ENCODE data around the gene SCAPER.

Gene SCAPER

GRCh38 chr15:76846782-76847181 lies 58.4 kb downstream of the SCAPER start:
- no peak for DNase-seq (ENCODE audit: low read depth in 1 of 2, low spot score in 1 of 2)
- H3K27me3 ChIP-seq (ENCODE audit: insufficient read depth, poor library complexity, severe bottlenecking): no peaks in the 10 kb centered on the region
- H3K4me3 ChIP-seq (replicated peaks; ENCODE audit: insufficient read depth, low read length): no peak overlapping the region
- TF ChIP-seq CTCF (IDR thresholded peaks at IDR 0.05; ENCODE audit: insufficient read depth, low read length): no peak
- no peak for TF ChIP-seq POLR2AphosphoS5 (IDR thresholded peaks at IDR 0.05; ENCODE audit: low read depth)
- TF ChIP-seq SPI1 (IDR thresholded peaks at IDR 0.05; ENCODE audit: borderline replicate concordance, low read depth): no peak
- no peak for TF ChIP-seq GABPA (IDR thresholded peaks at IDR 0.05; ENCODE audit: low read depth)
- no peak for TF ChIP-seq REST (IDR thresholded peaks at IDR 0.05; ENCODE audit: insufficient replicate concordance, low read depth)
- no peak overlapping the region for H3K27ac ChIP-seq (replicated peaks)

GRCh38 chr15:76844096-76844495 lies 61.0 kb downstream of the SCAPER start:
- no peak for DNase-seq (ENCODE audit: low read depth in 1 of 2, low spot score in 1 of 2)
- TF ChIP-seq POLR2AphosphoS5 (IDR thresholded peaks at IDR 0.05; ENCODE audit: low read depth) (no peak), GABPA (IDR thresholded peaks at IDR 0.05; ENCODE audit: low read depth) (no peak), CTCF (IDR thresholded peaks at IDR 0.05; ENCODE audit: insufficient read depth, low read length) (no peak)
- no peak overlapping the region for H3K4me3 ChIP-seq (replicated peaks; ENCODE audit: insufficient read depth, low read length)
- no peak overlapping the region for H3K27ac ChIP-seq (replicated peaks)
- H3K27me3 ChIP-seq (ENCODE audit: insufficient read depth, poor library complexity, severe bottlenecking): no peaks in the 10 kb centered on the region

- DNase-seq (ENCODE audit: low read depth in 1 of 2, low spot score in 1 of 2): no peak
- H3K27ac ChIP-seq (replicated peaks): no peak overlapping the region
- no peak overlapping the region for H3K4me3 ChIP-seq (replicated peaks; ENCODE audit: insufficient read depth, low read length)
- no peak for TF ChIP-seq CTCF (IDR thresholded peaks at IDR 0.05; ENCODE audit: insufficient read depth, low read length)
- TF ChIP-seq POLR2AphosphoS5 (IDR thresholded peaks at IDR 0.05; ENCODE audit: low read depth): no peak
- no peak for TF ChIP-seq REST (IDR thresholded peaks at IDR 0.05; ENCODE audit: insufficient replicate concordance, low read depth)
- no peak for TF ChIP-seq SPI1 (IDR thresholded peaks at IDR 0.05; ENCODE audit: borderline replicate concordance, low read depth)
- TF ChIP-seq GABPA (IDR thresholded peaks at IDR 0.05; ENCODE audit: low read depth): no peak
- H3K27me3 ChIP-seq (ENCODE audit: insufficient read depth, poor library complexity, severe bottlenecking): no peaks in the 10 kb centered on the region
Measured at GRCh38 chr15:76843269-76843668, 61.9 kb downstream of the SCAPER start.

GRCh38 chr15:76840830-76841460 lies 64.2 kb downstream of the SCAPER start:
- TF ChIP-seq CTCF (IDR thresholded peaks at IDR 0.05; ENCODE audit: insufficient read depth, low read length) (peak; percentile 32), GABPA (IDR thresholded peaks at IDR 0.05; ENCODE audit: low read depth) (no peak)
- H3K27me3 ChIP-seq (ENCODE audit: insufficient read depth, poor library complexity, severe bottlenecking): no peaks in the 10 kb centered on the region
- no peak overlapping the region for H3K27ac ChIP-seq (replicated peaks)
- no peak overlapping the region for H3K4me3 ChIP-seq (replicated peaks; ENCODE audit: insufficient read depth, low read length)
- DNase-seq (ENCODE audit: low read depth in 1 of 2, low spot score in 1 of 2): peak in 1 of 2 experiments; percentile 4

All from HL-60 (cell line).